ENCODE results near the gene ARRB1.
A peak's percentile ranks its signal among the peaks of the same experiment; 100 is the strongest.
"Not testable (repeated sequence)": the region's sequence is repeated elsewhere in the genome, so short reads cannot be mapped to it uniquely, and the experiment has no call there.

Gene ARRB1

GRCh38 chr11:75371949-75372876 is 20.8 kb upstream of the ARRB1 start:
- DNase-seq = no peak

- no peak for DNase-seq
These were observed 18.2 kb upstream of the ARRB1 start for GRCh38 chr11:75369560-75370255.

- DNase-seq = not testable (repeated sequence)
These were observed 15.4 kb upstream of the ARRB1 start for GRCh38 chr11:75366826-75367225.

- DNase-seq = no peak
These were observed 14.3 kb upstream of the ARRB1 start for GRCh38 chr11:75365711-75366181.

GRCh38 chr11:75362285-75362684 is 10.8 kb upstream of the ARRB1 start:
- DNase-seq = not testable (repeated sequence)

GRCh38 chr11:75356613-75357012 is 5.2 kb upstream of the ARRB1 start:
- DNase-seq = no peak

- no peak for DNase-seq
These were observed 3.6 kb upstream of the ARRB1 start for GRCh38 chr11:75355051-75355450.

- no peak for DNase-seq
These were observed 1.2 kb upstream of the ARRB1 start for GRCh38 chr11:75352588-75353206.

GRCh38 chr11:75351791-75352587 is 528 bp upstream of the ARRB1 start:
- DNase-seq = peak; percentile 42

GRCh38 chr11:75350743-75351540 is 519 bp downstream of the ARRB1 start:
- DNase-seq = no peak

GRCh38 chr11:75350122-75350742 is 1.2 kb downstream of the ARRB1 start:
- DNase-seq = no peak

- no peak for DNase-seq
These were observed 1.8 kb downstream of the ARRB1 start for GRCh38 chr11:75349521-75350116.

- no peak for DNase-seq
These were observed 3.5 kb downstream of the ARRB1 start for GRCh38 chr11:75347781-75348566.

- no peak for DNase-seq
These were observed 4.4 kb downstream of the ARRB1 start for GRCh38 chr11:75346912-75347647.

- DNase-seq = no peak
These were observed 5.2 kb downstream of the ARRB1 start for GRCh38 chr11:75346296-75346695.

- no peak for DNase-seq
These were observed 5.9 kb downstream of the ARRB1 start for GRCh38 chr11:75345455-75346160.

GRCh38 chr11:75344761-75345454 is 6.6 kb downstream of the ARRB1 start:
- no peak for DNase-seq

- no peak for DNase-seq
These were observed 7.3 kb downstream of the ARRB1 start for GRCh38 chr11:75344186-75344585.

Measured in activated CD4-positive, alpha-beta T cell treated with anti-CD3 and anti-CD28 coated beads for 1 hour (primary cell).